NCI-H82 treated with DMSO at 0.1 percent for 48 hours (cell line): Measurements from ENCODE around the gene CD8B2.
"Not testable (repeated sequence)": the region's sequence is repeated elsewhere in the genome, so short reads cannot be mapped to it uniquely, and the experiment has no call there.

Experiments used
- DNase-seq: peaks from one replicate; lab custom pipeline; 2025; ENCODE audit not compliant: unreplicated experiment; lab: John Stamatoyannopoulos, UW

Gene CD8B2

GRCh38 chr2:106547164-106547903 lies 60.2 kb downstream of the CD8B2 start:
- no peak for DNase-seq

- no peak for DNase-seq
These were observed 64.4 kb downstream of the CD8B2 start for GRCh38 chr2:106551417-106552130.

- no peak for DNase-seq
These were observed 65.8 kb downstream of the CD8B2 start for GRCh38 chr2:106552921-106553320.

- no peak for DNase-seq
These were observed 66.2 kb downstream of the CD8B2 start for GRCh38 chr2:106553321-106553720.

DNA sequence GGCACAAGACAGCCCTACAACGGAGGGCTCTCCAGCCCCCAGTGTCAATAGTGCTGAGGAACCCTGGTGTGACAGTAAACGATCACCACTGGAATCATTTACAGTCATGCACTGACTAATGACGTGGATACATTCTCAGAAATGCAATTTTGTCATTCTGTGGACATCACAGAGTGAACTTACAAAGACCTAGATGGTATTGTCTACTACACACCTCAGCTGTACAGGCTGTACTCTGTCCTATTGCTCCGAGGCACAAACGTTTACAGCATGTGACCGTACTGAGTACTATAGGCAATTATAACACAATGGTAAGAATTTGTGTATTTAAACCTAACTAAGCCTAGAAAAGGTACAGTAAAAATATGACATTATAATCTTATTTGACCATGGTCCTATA lies 67.2 kb downstream of the CD8B2 start:
- no peak for DNase-seq

DNA sequence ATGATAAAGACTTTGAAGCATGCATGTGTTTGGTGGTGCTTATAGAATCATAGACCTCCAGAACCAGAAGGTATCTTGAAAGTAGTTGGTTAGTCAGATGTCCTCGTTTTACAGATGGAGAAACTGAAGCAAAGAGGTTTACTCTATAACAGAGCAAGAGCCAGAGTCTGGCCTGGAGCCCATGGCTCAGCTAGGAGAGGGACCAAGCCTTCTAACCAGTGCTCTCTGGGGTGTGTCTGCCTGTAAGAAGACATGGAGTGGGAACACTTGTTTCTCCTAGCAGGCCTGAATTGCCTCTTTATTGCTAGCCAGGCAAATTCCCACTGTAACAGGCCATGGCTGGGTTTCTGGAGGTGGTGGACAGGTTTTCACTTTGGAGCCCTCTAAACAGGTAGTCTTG lies 67.9 kb downstream of the CD8B2 start:
- no peak for DNase-seq

GRCh38 chr2:106559786-106560185 lies 72.6 kb downstream of the CD8B2 start:
- not testable (repeated sequence) for DNase-seq

- no peak for DNase-seq
These were observed 73.6 kb downstream of the CD8B2 start for GRCh38 chr2:106560773-106561172.

DNA sequence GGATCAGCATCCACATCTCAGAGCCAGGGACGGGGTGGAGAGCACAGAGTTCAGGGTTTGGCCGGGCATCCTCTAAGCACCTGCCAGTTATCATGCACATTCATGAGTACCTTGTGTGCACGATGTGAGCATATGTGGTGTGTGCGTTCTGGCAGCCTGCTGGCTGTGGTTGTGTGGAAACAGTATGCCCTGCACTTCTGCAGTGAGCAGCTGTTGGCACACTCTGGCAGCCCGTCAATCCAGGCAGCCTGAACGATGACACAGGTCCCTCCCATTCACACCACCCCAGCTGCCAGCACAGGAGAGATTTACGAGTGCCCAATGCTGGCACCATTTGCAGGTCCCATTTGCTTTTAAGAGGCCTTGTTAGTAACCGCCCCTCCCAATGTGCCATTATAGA lies 74.2 kb downstream of the CD8B2 start:
- DNase-seq: no peak

- DNase-seq: no peak
These were observed 74.6 kb downstream of the CD8B2 start for GRCh38 chr2:106561803-106562202.

GRCh38 chr2:106562268-106563186 lies 75.4 kb downstream of the CD8B2 start:
- DNase-seq: no peak

- DNase-seq: no peak
These were observed 76.0 kb downstream of the CD8B2 start for GRCh38 chr2:106563195-106563594.

DNA sequence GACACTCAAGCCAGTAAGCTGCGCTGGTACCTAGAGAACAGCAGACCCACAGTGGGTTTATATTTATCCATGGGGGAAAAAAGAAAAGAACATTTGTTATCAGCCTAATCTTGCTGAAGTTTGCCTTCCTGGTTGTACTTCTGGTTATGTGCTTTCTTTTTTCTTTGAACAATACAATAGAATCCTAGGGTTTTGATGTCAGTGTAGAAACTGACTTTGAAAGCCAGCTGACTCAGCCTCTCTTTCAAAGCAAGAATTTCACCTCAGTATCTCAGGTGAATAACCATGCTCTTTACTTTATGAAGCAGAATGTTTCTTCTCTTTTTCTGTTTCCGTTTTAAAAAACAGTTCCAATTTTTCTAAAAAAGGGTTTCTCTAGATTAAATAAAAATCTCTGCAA lies 78.4 kb downstream of the CD8B2 start:
- no peak for DNase-seq

GRCh38 chr2:106566050-106566449 lies 78.9 kb downstream of the CD8B2 start:
- DNase-seq: no peak

GRCh38 chr2:106566484-106566883 lies 79.3 kb downstream of the CD8B2 start:
- DNase-seq: not testable (repeated sequence)

DNA sequence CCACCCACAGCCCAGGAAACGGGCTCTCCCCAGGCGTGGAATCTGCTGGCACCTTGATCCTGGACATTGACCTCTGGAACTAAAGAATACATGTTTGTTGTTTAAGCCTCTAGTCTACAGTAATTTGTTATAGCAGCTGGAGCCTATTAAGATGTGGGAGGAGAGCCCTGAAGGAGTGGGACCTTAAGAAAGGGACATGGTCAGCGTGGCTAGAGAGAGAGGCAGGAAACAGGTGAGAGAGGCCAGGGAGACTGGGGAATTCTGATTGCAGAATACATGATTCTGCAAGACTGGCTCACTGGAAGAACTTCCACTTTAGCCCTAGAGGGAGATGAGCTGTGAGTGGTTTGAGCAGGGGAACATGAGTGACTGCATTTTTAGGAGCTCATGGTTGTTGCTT lies 83.2 kb downstream of the CD8B2 start:
- no peak for DNase-seq
